Sigmoid colon (tissue), 4 donors: ENCODE results near the gene GOLGA8T.
"Not testable (repeated sequence)": the region's sequence is repeated elsewhere in the genome, so short reads cannot be mapped to it uniquely, and the experiment has no call there.

Experiments used
- EP300 ChIP-seq, 4 donors: sonication (generic); formaldehyde crosslinking; IDR thresholded peaks; one replicate each; pipeline ENCODE4 v1.6.1; 2017; ENCODE audit warnings: antibody characterized with exemption in 4 of 4
- POLR2A ChIP-seq, 2 donors: fragments of 450-650 bp; IDR thresholded peaks; one replicate each; pipeline ENCODE4 v1.6.1; 2016; ENCODE audit warnings: antibody characterized with exemption in 2 of 2, mild to moderate bottlenecking in 2 of 2, moderate library complexity in 2 of 2
- TF ChIP-seq, protein P1 (sequence below), 4 experiments: fragments of 450-650 bp in 3 of 4; fragments of 200-600 bp in 1 of 4; IDR thresholded peaks; one replicate each; pipeline ENCODE4 v1.5.1; 2016 to 2019; ENCODE audit warnings: antibody characterized with exemption in 4 of 4, mild to moderate bottlenecking in 3 of 4, moderate library complexity in 2 of 4

GRCh38 chr15:30179814-30180213 is 45.0 kb downstream of the GOLGA8T start:
- TF ChIP-seq, protein P1, sequence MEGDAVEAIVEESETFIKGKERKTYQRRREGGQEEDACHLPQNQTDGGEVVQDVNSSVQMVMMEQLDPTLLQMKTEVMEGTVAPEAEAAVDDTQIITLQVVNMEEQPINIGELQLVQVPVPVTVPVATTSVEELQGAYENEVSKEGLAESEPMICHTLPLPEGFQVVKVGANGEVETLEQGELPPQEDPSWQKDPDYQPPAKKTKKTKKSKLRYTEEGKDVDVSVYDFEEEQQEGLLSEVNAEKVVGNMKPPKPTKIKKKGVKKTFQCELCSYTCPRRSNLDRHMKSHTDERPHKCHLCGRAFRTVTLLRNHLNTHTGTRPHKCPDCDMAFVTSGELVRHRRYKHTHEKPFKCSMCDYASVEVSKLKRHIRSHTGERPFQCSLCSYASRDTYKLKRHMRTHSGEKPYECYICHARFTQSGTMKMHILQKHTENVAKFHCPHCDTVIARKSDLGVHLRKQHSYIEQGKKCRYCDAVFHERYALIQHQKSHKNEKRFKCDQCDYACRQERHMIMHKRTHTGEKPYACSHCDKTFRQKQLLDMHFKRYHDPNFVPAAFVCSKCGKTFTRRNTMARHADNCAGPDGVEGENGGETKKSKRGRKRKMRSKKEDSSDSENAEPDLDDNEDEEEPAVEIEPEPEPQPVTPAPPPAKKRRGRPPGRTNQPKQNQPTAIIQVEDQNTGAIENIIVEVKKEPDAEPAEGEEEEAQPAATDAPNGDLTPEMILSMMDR (IDR thresholded peaks at IDR 0.05): not testable (repeated sequence)
- not testable (repeated sequence) for TF ChIP-seq POLR2A, EP300 (IDR thresholded peaks at IDR 0.05)
